PC-9 (cell line): Measurements from ENCODE around the gene MRO.

Source experiments
- CTCF ChIP-seq: fragments of 200-600 bp; sonication (generic); conservative IDR thresholded peaks from 2 replicates; pipeline ENCODE4 v1.6.1; 2017; ENCODE audit warnings: mixed run types, antibody characterized with exemption, mild to moderate bottlenecking, moderate library complexity
- EZH2 ChIP-seq: fragments of 200-600 bp; sonication (generic); IDR thresholded peaks from 2 replicates; pipeline ENCODE4 v1.8.0; 2017; ENCODE audit warnings: antibody characterized with exemption, low read depth

GRCh38 chr18:50791599-50792438, 28.0 kb downstream of the MRO start:
- TF ChIP-seq CTCF (no peak), EZH2 (no peak)
